GM12891 (cell line): ENCODE results near the gene FGD5.

ENCODE experiments used
- PAX5 ChIP-seq: IDR thresholded peaks from 2 replicates; pipeline ENCODE4 v1.6.1; 2011; ENCODE audit warnings: low read length, moderate library complexity, mild to moderate bottlenecking; ENCODE audit not compliant: insufficient read depth, severe bottlenecking
- POLR2A ChIP-seq: IDR thresholded peaks from 2 replicates; pipeline ENCODE4 v1.6.1; 2011; ENCODE audit warnings: low read depth, low read length, control low read depth
- POLR2AphosphoS5 ChIP-seq: IDR thresholded peaks from 2 replicates; pipeline ENCODE4 v1.6.1; 2011; ENCODE audit warnings: low read depth, low read length, control low read depth
- POU2F2 ChIP-seq: IDR thresholded peaks from 2 replicates; pipeline ENCODE4 v1.6.1; 2011; ENCODE audit warnings: low read depth, mild to moderate bottlenecking, control low read depth, low read length, moderate library complexity
- SPI1 ChIP-seq: IDR thresholded peaks from 2 replicates; pipeline ENCODE4 v1.6.1; 2011; ENCODE audit warnings: low read depth, low read length, control low read depth
- TAF1 ChIP-seq: IDR thresholded peaks from 2 replicates; pipeline ENCODE4 v1.6.1; 2011; ENCODE audit warnings: low read depth, low read length, control low read depth

- TF ChIP-seq POLR2AphosphoS5 (no peak), POLR2A (no peak), TAF1 (no peak), SPI1 (no peak), POU2F2 (no peak), PAX5 (no peak)
Observed at GRCh38 chr3:14907043-14907966, 88.5 kb downstream of the FGD5 start.
